HG03457 (cell line): ENCODE measurements around the gene NEUROD1.

ENCODE experiments used
- ATAC-seq: cut with Tn5 transposase; IDR thresholded peaks from one replicate; pipeline ENCODE4 v1.9.1; 2021; ENCODE audit warnings: moderate number of reproducible peaks; ENCODE audit not compliant: unreplicated experiment

Gene NEUROD1

GRCh38 chr2:181680937-181681811, 857 bp upstream of the NEUROD1 start:
- ATAC-seq = no peak

DNA sequence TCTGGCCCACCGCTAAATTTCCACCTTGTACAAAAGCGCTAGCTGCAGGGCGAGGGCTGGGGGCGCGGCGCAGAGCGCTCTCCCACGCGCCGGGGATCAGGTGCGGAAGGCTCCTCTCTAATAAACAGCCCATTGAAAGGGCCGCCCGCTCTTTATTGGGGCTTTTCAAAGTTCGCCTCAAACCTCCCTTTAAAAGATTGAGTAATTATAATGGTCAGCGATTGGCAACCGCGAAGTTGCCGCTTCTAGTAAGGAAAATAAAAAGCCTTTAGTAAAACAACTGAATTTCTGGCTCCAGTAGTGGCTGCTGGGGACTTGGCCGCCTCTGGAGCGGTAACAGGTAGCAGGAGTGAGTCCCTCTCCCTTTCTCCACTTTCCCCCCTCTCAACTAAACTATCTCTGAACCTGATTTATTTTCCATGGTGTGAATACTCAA, 755 bp downstream of the NEUROD1 start:
- no peak for ATAC-seq

DNA sequence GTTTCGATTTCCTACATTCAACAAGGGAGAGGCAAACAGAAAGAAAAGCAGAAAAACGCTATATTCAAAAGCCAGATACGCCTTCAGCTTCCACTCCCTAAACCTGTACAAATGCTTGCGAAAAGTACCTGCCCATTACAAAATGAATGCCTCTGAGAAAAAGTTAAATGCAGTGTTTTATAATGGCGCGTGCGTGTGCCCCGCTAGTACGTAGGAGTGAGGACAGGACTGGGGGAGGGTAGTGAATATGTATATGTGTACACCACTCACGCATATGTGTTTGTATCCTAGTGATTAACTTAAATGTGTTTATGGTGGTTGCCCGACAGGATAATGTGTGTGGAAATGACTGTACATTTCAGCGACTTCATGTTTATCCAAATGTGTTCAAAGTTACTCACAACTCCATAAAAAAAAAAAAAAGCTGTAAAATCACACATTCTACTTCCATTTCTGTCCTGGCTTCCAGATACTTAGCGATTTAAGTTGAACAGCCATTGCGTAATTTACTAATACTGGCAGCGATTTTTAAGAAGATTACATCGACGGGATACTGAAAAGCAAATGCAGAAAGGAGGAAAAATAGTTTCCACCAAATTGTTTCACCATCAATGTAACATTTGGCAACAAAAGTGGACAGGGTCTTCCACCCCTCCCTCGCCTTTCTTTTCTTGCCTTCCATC, 1.3 kb downstream of the NEUROD1 start:
- no peak for ATAC-seq

DNA sequence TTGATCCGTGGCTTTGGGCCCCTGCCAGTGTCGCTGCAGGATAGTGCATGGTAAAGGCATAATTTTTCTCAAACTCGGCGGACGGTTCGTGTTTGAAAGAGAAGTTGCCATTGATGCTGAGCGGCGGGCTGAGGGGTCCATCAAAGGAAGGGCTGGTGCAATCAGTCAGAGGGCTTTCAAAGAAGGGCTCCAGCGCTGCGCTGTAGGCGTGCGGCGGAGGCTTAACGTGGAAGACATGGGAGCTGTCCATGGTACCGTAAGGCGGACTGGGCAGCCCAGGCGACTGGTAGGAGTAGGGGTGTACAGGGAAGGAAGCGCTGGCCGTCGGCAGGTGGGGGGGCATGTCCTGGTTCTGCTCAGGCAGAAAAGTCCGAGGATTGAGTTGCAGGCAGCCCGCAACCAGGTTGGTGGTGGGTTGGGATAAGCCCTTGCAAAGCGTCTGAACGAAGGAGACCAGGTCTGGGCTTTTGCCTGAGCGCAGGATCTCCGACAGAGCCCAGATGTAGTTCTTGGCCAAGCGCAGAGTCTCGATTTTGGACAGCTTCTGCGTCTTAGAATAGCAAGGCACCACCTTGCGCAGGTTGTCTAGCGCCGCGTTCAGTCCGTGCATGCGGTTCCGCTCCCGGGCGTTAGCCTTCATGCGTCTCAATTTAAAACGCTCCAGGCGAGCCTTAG, 2.3 kb downstream of the NEUROD1 start:
- no peak for ATAC-seq

- no peak for ATAC-seq
Observed at GRCh38 chr2:181675254-181675653, 5.1 kb downstream of the NEUROD1 start.

GRCh38 chr2:181674461-181674860, 5.9 kb downstream of the NEUROD1 start:
- ATAC-seq = no peak

DNA sequence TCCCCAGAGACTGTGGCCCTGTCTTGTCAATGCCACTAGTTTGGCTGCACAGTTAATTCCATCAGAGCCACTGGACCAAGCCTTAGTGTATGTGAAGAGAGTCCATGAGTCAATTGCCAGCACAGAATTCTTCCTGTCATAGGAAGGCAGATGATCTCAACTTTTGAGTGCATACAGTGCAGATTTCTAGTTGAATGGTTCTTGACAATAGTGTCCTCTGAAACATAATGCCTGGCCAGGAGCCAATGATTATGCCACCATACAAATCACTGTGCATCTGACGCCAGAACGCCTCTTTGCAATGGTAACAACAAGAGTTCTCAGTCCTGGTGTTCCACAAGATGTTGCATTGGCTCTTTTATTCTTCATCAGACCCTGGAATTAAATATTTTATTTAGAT, 7.1 kb downstream of the NEUROD1 start:
- no peak for ATAC-seq

DNA sequence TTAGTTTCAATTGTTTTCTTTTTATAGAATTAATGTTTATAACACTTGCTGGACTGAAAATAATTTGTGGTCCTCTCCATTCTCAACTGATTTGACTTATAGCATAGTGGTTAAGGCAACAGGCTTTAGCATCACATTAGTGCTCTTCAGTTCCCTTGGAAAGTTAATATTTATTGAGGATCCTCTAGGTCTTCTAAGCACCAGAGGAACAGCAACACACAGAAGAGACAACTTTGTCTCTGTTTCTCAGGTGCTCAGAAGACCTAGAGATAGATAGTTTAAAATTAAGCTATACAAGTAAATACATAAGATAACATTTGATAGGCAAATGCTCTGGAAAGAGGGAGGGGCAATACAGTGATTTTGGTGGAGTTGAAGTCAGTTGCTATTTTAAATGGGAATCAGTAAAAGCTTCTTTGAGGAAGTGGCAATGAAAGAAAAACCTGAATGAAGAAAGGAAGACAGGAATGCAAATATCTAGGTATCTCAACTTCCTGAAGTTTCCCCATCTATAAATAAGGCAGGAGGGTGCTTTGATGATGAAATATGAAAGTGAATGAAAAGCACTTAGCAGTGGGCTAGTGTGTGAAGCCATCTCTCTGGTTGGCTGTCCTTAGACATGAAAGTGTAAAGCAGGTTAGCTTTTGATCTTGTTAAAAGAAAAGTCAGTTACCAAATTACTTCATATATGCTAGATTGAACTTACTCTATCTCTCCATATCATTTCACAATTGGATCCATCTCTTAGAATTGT, 7.9 kb downstream of the NEUROD1 start:
- ATAC-seq = peak; percentile 89

DNA sequence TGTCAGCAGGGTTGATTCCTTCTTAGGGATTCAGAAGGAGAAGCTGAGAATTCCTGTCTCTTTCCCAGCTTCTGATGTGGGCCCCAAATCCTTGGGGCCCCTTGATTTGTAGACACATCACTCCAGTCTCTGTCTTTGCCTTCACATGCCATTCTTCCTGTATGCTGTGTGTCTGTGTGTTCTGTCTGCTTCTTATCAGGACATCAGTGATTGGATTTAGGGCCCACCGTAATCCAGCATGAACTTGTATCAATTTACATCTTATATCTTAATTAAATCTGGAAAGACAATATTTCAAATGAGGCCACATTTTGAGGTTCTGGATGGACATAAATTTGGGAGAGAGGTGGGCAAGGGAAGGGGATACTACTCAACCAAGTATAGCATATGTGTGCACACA, 9.7 kb downstream of the NEUROD1 start:
- ATAC-seq = no peak

GRCh38 chr2:181667234-181667633, 13.1 kb downstream of the NEUROD1 start:
- no peak for ATAC-seq

DNA sequence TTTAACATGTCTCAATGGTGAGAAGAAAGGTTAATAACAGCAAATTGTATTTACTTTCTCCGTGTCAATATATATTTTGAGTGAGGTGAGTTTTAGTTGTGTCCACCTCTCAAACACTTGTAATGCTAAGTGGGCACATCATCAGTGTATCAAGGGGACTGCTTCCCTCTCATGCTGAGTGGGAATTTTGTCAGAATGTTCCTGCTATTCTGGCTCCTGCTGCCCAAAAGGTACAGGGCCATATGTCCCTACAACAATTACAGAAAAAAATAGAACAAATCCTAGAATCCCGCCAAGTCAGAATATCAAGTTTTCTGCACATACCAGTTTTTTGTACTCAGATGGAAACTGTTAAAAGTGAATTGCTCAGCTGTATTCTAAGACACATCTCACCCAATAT, 18.0 kb downstream of the NEUROD1 start:
- no peak for ATAC-seq

DNA sequence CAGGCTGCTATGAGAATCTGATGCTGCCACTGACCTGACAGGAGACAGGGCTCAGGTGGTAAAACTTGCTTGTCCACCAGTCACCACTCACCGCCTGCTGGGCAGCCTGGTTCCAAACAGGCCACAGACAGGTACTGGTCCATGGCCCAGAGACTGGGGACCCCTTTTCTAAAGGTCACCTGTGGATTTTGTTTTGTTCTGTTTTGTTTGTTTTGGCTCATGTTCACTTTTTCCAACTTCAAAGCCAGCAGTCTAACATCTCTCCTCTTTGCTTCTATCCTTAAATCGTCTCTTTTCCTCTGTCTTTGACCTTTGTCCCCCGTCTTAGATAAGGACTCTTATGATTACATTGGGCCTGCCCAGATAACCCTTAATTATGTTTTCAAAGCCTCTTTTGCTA, 20.1 kb downstream of the NEUROD1 start:
- ATAC-seq = no peak

DNA sequence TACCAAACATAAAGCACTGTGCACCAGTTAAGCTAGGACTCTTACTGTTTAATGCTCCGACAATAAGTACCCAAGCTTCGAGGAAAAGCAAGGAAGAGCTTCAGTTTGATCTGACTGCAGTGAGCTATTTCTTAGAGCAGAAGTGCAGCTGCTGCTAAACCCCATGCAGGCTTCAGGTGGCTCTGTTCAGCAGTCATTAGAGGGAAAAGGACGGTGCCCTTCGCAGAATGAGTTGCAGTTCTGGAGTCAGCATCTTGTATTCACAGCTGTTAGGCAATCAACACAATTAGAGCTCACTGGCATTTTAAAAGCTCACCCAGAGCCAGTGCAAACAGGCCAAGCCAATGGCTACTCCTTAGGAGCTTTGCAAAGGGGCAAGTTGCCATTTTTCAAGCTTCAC, 21.9 kb downstream of the NEUROD1 start:
- no peak for ATAC-seq

GRCh38 chr2:181657379-181657778, 22.9 kb downstream of the NEUROD1 start:
- ATAC-seq = no peak

- peak; percentile 84 for ATAC-seq
Observed at GRCh38 chr2:181656450-181657291, 23.6 kb downstream of the NEUROD1 start, which contains the start of gene CERKL. CERKL (minus strand) TSS chr2:181657105; CDS start chr2:181657006, 99 bp downstream.

DNA sequence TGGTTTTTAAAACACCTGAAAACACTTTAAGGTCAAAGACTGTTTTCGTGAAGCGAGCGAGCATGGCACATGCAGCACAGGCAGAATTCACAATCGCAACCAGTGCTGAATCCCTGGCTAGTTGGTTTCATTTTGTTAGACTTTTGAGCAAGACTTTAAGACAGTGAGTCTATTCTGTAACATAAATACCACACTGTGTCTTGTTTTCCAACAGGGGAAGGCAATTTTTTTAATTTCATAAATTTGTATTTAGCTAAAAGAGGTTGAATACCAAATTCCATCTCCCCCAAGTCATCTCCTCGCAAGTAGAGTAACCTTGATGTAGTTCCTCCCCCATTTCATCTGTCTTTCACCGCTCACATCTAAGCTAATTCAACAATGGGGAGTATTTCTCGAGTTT, 24.8 kb downstream of the NEUROD1 start:
- no peak for ATAC-seq

GRCh38 chr2:181649436-181649979, 30.8 kb downstream of the NEUROD1 start:
- ATAC-seq = no peak

GRCh38 chr2:181648478-181649155, 31.7 kb downstream of the NEUROD1 start:
- ATAC-seq = no peak

DNA sequence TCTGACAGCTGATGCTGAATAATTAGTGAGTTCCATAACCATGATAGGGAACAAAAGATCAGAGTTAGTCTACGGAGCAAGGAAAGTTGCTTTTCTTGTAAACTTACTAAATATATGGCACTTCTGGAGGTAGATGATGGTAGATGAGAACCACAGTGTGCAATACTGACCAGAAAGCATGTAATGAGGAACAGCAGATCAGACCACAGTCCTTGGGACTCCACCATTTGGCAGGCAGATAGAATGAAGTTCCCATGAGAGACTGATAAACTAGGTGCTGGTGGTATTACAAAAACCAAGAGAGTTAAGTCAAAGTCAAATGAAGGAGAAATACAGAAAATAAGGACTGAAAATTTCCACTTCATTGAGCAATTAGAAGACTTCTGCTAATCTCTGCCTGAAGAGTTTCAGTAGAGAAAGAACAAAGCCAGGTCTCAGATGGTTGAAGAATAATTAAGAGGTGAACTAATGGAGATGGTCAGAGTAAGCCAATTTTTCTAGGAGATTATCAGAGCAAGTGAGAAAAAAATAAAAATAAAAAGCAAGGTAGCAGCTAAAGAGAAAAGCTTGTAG, 33.8 kb downstream of the NEUROD1 start:
- no peak for ATAC-seq
